Activated CD8-positive, alpha-beta memory T cell treated with anti-CD3 and anti-CD28 coated beads, Interleukin-2, amount 50 U/mL, for 24 hours (primary cell): ENCODE results near the gene TRIP12.
"Not testable (repeated sequence)": the region's sequence is repeated elsewhere in the genome, so short reads cannot be mapped to it uniquely, and the experiment has no call there.

Experiments used
- DNase-seq: peaks from one replicate; pipeline ENCODE4 v3.0.0-alpha.2; 2020; ENCODE audit errors: extremely low read depth

TRIP12 gene

DNA sequence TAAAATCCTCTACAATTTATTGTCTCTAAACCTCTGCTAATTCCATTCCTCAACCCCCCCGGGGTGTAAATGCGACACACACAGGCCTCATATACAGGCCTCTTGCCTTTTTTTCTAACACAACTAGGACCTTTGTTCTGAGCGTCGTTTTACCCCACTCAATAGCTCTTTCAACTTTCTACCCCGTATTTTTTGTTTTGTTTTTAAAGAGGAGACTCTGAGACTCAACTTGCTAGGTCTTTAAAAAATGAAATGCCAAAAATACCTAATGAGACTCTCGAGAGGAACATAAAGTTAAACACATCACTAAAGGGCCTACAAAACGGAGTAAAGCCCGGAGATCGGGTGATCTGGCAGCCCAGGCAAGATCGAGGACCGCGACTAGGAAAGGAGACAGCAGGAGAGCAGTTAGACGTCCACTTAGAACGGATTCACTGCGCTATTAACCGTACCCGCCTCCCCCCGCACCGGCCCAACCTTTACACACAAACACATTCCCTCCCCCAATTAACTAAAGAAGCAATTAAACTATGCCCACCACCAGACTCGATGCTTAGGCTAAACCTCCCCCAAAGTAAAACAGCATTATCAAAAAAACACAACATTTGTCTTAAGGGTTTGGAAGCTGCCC, 1.7 kb downstream of the TRIP12 start:
- no peak for DNase-seq

- DNase-seq, result no peak
These were observed 4.0 kb downstream of the TRIP12 start for GRCh38 chr2:229917793-229918192.

DNA sequence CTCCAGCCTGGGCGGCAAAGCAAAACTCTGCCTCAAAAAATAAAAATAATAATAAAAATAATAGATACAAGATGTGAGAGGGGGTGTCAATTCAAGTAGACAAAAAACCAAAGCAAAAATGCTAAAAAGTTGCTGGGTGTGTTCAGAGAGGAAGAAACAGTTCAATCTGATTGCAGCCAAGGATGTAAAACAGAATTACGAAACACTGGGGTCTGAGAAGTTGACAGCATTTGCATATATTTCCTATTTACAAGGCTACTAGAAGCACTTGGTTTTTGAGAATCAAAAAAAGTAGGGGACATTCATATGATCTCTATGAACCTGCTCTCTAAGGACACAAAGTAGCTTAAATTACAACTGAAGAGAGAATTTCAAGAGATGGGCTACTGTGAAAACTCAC, 7.6 kb downstream of the TRIP12 start:
- no peak for DNase-seq

DNA sequence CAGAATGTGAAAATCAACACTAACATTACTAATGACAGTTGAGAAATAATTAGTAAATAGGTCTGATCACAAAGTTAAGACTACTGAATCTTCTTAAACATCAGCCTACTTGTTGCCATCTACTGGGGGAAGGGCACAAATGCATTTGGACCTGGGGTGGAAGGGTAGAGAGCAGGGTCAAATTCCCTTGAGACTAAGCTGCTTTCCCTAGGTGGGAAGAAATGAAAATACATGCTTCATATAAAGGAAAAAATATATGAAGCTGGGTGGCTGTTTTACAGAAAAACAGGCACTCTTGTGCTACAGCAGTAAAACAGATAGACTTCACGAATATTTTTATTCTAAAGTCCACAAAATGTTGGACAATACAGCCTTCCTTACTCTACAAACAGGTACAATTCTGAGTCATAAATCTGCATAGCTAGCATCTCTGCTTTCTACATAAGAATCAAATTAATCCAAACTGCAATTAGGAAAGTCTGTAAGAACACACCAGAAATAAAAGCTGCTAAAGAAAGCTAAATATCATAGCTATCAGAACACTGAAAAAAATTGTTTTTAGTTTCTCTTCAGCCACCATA, 10.9 kb downstream of the TRIP12 start:
- no peak for DNase-seq

DNA sequence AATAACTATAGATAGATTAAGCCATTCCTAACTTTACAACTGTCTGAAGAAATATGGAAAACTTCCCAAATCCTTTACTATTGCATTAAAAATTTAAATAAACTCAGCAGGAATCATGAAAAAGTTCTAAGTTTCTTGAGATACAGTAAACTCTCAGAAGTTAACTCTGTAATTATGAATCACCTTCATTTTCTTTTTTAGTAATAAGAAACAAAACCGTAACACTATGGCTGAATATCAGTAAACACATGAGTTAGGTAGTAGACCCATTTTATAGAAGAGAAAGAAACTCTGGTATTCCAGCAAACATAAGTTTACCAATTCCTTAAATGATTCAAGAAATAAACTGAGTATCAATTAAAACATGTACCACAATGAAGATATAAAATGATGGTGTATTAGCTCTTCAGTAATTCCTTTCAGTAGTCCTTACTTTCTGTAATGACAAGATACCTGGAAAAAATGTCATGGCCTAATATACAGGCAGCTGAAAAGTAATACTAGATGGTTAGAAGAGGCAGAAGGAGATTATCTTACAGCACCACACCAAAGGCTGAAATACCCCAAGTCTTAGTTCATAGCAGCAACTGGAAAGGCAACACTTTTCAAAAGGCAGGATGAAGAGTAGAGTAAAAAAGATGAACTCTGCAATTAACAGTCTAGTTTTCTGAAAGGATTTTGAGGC, 11.5 kb downstream of the TRIP12 start:
- DNase-seq, result no peak

- no peak for DNase-seq
These were observed 12.7 kb downstream of the TRIP12 start for GRCh38 chr2:229909090-229909489.

DNA sequence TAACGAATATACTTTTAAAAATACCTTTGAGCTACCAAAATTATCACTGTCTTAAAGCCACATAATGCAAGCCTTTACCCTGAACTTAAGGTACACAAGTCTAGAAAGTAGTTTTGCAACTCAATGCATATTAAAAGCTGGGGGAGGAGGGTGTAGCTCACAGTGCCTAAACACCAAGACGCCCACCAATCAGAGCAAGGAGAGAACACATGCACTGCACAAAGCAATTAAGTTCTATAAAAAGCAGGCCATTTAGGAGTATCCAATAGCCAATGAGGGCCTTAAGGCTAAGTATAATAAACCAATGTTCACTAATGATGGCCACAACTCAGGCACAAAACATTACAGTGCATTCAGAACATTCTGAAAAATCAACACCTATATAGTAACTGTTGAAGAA, 16.2 kb downstream of the TRIP12 start:
- no peak for DNase-seq

GRCh38 chr2:229903037-229903436, 18.8 kb downstream of the TRIP12 start:
- DNase-seq, result no peak

DNA sequence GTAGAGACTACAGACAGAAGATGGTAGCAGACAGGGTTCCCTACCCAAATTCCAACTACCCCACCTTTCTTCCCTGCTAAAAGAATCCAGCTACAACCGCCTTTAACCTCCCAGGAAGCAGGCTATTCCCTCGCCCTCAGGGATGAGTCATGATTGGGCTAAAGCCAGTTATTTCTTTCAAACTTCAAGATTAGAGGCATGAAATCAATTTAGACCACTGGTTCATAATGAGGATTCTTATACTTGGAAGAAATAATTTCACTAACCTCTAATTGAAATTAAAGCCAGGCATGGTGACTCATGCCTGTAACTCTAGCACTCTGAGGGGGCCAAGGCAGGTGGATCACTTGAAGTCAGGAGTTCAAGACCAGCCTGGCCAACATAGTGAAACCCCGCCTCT, 20.0 kb downstream of the TRIP12 start:
- DNase-seq, result no peak

- DNase-seq, result not testable (repeated sequence)
These were observed 21.3 kb downstream of the TRIP12 start for GRCh38 chr2:229900514-229900913.

- DNase-seq, result no peak
These were observed 21.8 kb downstream of the TRIP12 start for GRCh38 chr2:229900012-229900411.

DNA sequence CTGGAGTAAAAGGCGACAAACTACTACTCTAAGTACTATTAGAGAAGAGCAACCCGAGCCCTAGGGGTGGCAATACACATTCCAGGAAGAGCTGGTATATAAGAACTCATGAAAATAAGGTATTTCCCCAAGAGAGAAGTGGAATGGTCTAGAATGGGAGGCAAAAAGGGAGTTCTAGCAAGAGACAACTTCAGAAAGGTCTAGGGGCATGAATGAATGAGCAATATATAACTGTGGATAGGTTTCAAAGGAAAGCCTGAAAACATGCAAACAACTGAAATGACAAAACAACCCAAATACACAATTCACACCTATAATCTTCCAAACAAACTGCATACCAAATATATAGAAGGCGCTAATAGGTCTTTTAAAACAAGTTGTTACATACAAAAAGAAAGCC, 22.2 kb downstream of the TRIP12 start:
- no peak for DNase-seq

GRCh38 chr2:229896857-229897256, 25.0 kb downstream of the TRIP12 start:
- DNase-seq, result no peak

DNA sequence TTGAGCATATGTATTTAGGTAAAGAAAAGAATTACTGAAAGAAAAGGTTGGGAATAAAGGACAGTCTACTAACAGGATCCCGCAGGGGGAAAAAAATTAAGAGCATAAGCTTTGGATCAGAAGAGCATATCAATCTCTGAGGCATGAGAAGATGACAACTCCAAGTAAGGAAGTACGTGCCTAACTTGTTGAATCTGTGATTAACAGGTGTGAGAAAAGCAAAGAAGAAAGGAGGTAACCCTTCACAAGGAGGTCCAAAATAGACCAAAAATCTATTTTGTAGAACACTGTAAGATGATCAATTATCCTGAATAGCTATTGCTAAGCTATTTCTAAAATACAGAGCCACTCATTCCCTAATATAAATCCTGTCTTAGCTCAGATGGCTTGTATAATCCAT, 32.8 kb downstream of the TRIP12 start:
- no peak for DNase-seq

GRCh38 chr2:229888031-229888430, 33.8 kb downstream of the TRIP12 start:
- DNase-seq, result no peak

DNA sequence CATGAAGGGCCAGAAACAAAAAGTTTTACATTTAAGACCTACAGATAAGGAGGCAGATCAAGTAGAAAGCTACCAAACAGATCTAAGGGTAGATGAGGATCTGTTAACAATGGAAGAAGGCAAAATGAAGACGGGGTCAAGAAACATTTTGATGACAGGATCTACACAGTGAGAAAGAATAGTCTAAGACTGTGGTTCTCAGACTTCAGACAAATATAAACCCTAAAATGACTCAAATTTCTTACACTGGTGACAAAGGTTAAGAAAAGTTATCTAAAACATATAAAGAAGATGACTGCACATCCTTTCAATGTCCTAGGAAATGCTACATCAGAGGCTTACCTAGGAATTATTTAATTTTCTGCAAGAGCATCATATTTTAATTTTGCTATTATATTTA, 34.4 kb downstream of the TRIP12 start:
- DNase-seq, result no peak

DNA sequence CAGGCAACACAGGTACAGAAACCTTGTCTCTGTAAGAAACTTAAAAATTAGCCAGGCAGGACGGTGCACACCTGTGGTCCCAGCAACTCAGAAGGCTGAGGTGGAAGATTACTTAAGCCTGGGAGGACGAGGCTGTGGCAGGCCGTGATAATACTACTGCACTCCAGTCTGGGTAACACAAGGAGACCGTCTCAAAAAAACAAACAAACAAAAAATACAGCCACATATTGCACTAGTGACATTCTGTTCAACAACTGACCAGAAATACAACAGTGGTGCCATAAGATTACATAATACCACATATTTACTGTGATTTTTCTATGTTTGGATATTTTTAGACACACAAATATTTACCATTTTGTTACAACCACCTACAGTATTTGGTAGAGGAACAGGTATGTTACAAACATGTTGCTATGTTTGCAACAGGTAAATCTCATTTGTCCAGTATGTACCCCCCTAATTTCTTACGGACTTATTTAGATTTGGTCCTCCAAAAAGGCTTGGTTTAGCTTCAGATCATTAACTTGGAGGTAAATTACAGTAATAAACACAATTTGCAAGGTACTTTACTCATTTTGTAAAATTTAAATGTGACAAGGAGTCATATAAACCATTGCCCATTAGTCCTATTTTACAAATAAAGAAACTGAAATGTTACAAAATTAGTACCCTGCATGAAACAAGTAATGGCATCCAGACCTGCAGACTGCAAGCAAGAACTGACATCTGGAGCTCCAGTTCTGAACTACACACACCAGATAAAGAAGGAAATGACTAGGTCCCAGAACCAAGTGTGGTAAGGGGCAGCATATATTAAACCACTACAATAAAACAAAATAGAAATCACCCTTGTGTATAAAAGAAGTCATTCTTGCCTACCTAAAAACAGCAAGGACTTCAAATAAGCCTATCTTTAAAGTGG, 36.8 kb downstream of the TRIP12 start:
- no peak for DNase-seq

GRCh38 chr2:229882583-229882982, 39.2 kb downstream of the TRIP12 start:
- no peak for DNase-seq

DNA sequence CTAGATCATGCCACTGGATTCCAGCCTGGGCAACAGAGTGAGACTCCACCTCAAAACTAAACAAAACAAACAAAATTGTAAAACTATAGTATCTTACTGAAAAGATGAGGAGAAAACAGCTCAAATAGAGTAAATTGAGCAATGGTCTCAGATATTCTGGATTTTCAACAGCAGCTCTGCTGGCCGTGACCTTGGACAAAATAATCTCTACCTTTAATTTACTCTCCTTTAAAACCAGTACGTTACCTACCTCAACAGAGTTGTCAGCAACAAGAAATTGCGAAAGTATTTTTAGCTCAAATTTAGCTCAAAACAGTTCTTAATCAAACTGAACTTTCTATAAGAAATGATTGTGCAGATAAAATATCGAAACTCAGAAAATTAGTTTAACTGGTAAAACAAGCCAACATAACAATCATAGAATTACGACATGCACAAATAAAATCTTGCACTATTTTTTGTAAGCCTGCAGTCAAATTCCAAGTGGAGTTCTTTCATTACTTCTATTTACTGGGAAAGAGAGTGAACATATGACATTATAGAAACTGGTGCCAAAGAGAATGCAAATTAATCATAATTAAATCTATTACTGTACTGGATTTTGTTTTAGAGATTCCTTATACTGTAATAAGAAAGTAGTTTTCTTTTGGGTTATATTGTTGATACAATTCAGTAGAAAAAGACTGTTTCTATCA, 40.8 kb downstream of the TRIP12 start:
- DNase-seq, result no peak

DNA sequence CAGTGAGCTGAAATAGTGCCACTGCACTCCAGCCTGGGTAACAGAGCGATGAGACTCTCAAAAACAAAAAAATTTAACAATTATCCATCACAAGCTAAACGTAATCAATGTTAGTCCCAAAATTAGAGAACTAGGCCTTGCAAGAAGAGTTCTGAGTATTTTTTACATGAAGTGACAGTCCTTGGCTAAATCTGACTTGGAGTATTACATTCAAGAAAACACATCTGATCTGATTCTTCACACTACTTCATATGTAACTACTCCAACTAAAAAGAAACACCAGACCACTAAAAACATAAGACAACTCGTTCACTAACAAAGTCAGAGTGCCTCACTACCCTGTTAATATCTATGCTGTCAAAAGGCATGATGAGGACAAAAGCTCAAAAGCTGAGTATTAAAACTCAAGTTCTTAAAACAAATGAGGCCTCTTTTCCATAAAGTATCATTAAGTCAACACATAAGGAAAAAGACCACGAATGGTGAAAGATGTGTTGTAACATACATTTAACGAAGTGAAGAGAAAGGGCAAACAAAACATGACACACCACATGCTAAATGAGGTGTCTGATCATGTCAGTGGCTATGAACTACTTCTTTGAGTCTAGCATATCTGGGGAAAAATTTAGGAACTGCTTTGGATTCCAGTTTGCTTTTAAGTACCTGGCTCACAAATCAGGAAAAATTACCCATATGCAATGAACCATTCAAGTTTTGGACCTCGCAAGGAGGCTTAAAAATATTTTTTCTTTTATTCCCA, 42.4 kb downstream of the TRIP12 start:
- DNase-seq, result no peak

- no peak for DNase-seq
These were observed 46.3 kb downstream of the TRIP12 start for GRCh38 chr2:229875549-229875948.
